Mesendoderm (in vitro differentiated cells): Measurements from ENCODE around the gene AGO1.

Experiments used
- DNase-seq: peaks from one replicate; pipeline ENCODE4 v3.0.0; 2013
- H2AK5ac ChIP-seq: 2 replicates; pipeline ENCODE4 v1.6.1; 2013; ENCODE audit warnings: low read length, inconsistent platforms
- H2BK120ac ChIP-seq: 2 replicates; pipeline ENCODE4 v1.6.1; 2013; ENCODE audit warnings: low read depth, mild to moderate bottlenecking, low read length, moderate library complexity, mixed read lengths
- H2BK15ac ChIP-seq: replicated peaks from 2 replicates; pipeline ENCODE4 v1.6.1; 2013; ENCODE audit warnings: low read depth, mild to moderate bottlenecking, moderate library complexity
- H2BK5ac ChIP-seq: 2 replicates; pipeline ENCODE4 v1.6.1; 2013; ENCODE audit warnings: low read length, inconsistent platforms
- H3K18ac ChIP-seq: 2 replicates; pipeline ENCODE4 v1.6.1; 2013; ENCODE audit warnings: mild to moderate bottlenecking, low read length, mixed read lengths
- H3K23ac ChIP-seq: one replicate; pipeline ENCODE4 v1.6.1; 2013; ENCODE audit warnings: low read length
- H3K27ac ChIP-seq: 2 replicates; pipeline ENCODE4 v1.5.1; 2013; ENCODE audit warnings: low read depth, mild to moderate bottlenecking, inconsistent platforms, low read length, moderate library complexity
- H3K27me3 ChIP-seq: 2 replicates; pipeline ENCODE4 v1.6.1; 2013; ENCODE audit warnings: low read length, control low read depth, mild to moderate bottlenecking, inconsistent platforms; ENCODE audit not compliant: insufficient read depth, poor library complexity
- H3K36me3 ChIP-seq: 2 replicates; pipeline ENCODE4 v1.6.1; 2013; ENCODE audit warnings: low read length, inconsistent platforms; ENCODE audit not compliant: control insufficient read depth, insufficient read depth
- H3K4ac ChIP-seq: one replicate; pipeline ENCODE4 v1.6.1; 2013; ENCODE audit warnings: low read depth, mild to moderate bottlenecking, low read length, moderate library complexity
- H3K4me1 ChIP-seq: 2 replicates; pipeline ENCODE4 v1.6.1; 2013; ENCODE audit warnings: low read depth, low read length, inconsistent platforms; ENCODE audit not compliant: control insufficient read depth
- H3K4me2 ChIP-seq: 2 replicates; pipeline ENCODE4 v1.6.1; 2013; ENCODE audit warnings: low read length
- H3K4me3 ChIP-seq: 2 replicates; pipeline ENCODE4 v1.5.1; 2013; ENCODE audit warnings: mild to moderate bottlenecking, low read length
- H3K56ac ChIP-seq: one replicate; pipeline ENCODE4 v1.6.1; 2013; ENCODE audit warnings: low read length
- H3K79me1 ChIP-seq: 2 replicates; pipeline ENCODE4 v1.6.1; 2013; ENCODE audit warnings: low read length, inconsistent platforms
- H3K79me2 ChIP-seq: 2 replicates; pipeline ENCODE4 v1.6.1; 2013; ENCODE audit warnings: mild to moderate bottlenecking, low read length; ENCODE audit not compliant: control insufficient read depth, insufficient read depth
- H3K9ac ChIP-seq: 2 replicates; pipeline ENCODE4 v1.6.1; 2013; ENCODE audit warnings: low read length, inconsistent platforms
- H4K5ac ChIP-seq: one replicate; pipeline ENCODE4 v1.6.1; 2013; ENCODE audit warnings: low read length
- H4K8ac ChIP-seq: one replicate; pipeline ENCODE4 v1.6.1; 2013; ENCODE audit warnings: low read depth, mild to moderate bottlenecking, control low read depth, low read length, moderate library complexity
- WGBS: extraction: QIAGEN DNeasy Blood & Tissue Kit; methylation state at CpG from one replicate; pipeline ENCODE4 v1.1.7; 2013; ENCODE audit warnings: low lambda C conversion rate, missing lambda C conversion rate; ENCODE audit not compliant: insufficient coverage; ENCODE audit errors: extremely low coverage; 5-methylcytosine and 5-hydroxymethylcytosine counted together

Gene AGO1

DNA sequence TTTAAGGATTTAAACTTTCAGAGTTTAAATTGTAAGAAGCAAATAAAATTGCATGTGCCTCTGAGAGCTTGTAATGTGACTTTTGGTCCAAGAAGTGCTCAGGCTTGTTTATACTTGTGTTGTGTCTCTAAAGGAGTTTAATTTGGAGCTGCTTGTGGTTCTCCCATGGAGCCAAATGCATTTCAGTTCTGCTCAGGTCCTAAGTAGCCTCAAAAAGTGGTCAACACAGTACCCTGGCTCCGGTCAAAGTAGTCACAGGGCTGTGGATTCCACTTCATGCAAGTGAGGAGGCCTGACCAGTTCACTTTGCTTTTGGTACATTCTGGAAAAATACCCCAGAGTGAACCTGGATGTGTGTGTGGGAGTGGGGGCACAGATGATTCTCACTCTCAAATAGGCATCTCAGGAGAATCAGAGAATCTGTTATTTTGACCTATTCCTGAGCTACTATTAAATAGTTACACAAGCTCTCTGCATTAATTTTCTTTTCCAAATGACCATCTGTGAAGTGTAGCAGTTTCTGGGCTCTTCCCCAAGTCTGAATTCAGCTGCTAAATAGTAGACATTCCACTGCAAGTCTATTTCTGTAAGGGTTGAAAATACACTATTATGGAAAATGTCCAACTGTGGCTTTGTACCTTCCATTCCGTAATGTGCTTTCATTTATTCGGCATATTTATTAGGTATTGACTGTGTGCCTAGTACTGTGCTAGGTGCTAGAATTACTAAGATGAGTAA lies 31.7 kb upstream of the AGO1 start:
- Histone ChIP-seq H3K23ac (no peak overlapping the region), H2BK15ac (no peak overlapping the region), H3K27me3 (no peaks in the 10 kb centered on the region), H3K9ac (no peak overlapping the region), H3K79me1 (no peaks in the 10 kb centered on the region), H2BK120ac (no peak overlapping the region), H3K4me1 (no peaks in the 10 kb centered on the region), H3K4ac (no peak overlapping the region), H4K8ac (no peak overlapping the region), H3K18ac (no peak overlapping the region), H3K27ac (no peak overlapping the region), H2AK5ac (no peak overlapping the region), H3K56ac (no peak overlapping the region), H4K5ac (no peak overlapping the region), H3K4me3 (no peak overlapping the region), H3K36me3 (no peaks in the 10 kb centered on the region), H3K79me2 (no peaks in the 10 kb centered on the region), H2BK5ac (no peak overlapping the region), H3K4me2 (no peak overlapping the region)
- DNase-seq = no peak
- WGBS = no CpG with 5 or more reads among the region's 3 CpGs

GRCh38 chr1:35852241-35852640 lies 30.8 kb upstream of the AGO1 start:
- DNase-seq = no peak
- Histone ChIP-seq H3K56ac (no peak overlapping the region), H2BK5ac (no peak overlapping the region), H3K27ac (no peak overlapping the region), H3K4me3 (no peak overlapping the region), H4K5ac (no peak overlapping the region), H3K4me2 (no peak overlapping the region), H2BK15ac (no peak overlapping the region), H3K4me1 (no peaks in the 10 kb centered on the region), H2AK5ac (no peak overlapping the region), H2BK120ac (no peak overlapping the region), H3K36me3 (no peaks in the 10 kb centered on the region), H3K23ac (no peak overlapping the region), H4K8ac (no peak overlapping the region), H3K27me3 (no peaks in the 10 kb centered on the region), H3K4ac (no peak overlapping the region), H3K9ac (no peak overlapping the region), H3K79me1 (no peaks in the 10 kb centered on the region), H3K79me2 (no peaks in the 10 kb centered on the region), H3K18ac (no peak overlapping the region)
- WGBS = no CpG with 5 or more reads among the region's 2 CpGs

DNA sequence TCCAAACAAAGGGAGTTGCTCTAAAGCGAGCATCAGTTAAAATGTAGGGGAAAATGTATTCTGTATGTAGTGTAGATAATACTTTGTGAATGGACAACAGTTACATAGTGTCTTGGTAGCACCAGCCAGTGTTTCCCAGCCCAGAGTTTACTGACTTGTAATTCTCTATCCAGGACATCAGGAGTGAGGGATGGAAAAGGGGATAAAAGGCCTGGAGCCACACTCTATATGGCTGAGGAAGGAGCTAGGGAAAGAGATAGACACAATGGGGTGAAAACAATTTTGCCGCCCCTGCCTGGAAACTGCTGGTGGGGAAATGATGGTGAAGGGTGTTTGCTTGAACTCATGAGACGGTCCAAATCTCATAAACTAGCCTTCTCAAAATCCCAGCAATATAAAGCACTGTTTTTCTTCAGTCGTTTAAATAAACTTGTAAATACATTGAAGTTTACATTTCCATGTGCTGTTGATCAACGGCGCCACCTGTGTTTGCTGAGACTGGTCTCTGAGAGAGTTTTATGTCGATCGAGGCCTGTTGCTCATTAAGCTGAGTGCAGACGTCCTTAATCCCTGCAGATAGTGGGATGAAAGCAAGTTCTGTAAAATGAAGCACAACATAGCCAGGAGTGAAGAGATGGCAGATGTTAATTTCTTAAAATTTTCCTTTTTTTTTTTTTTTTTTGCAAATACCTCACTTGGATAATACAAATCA lies 27.9 kb upstream of the AGO1 start:
- H4K8ac ChIP-seq = no peak overlapping the region
- no peak overlapping the region for H3K4me2 ChIP-seq
- WGBS = no CpG with 5 or more reads among the region's 9 CpGs
- H2BK5ac ChIP-seq = no peak overlapping the region
- H2AK5ac ChIP-seq = no peak overlapping the region
- no peak overlapping the region for H3K4ac ChIP-seq
- H3K4me3 ChIP-seq = no peak overlapping the region
- H4K5ac ChIP-seq = no peak overlapping the region
- H3K27me3 ChIP-seq = no peaks in the 10 kb centered on the region
- H3K18ac ChIP-seq = no peak overlapping the region
- H3K56ac ChIP-seq = no peak overlapping the region
- no peak overlapping the region for H2BK120ac ChIP-seq
- H3K27ac ChIP-seq = no peak overlapping the region
- H3K79me2 ChIP-seq = no peaks in the 10 kb centered on the region
- no peak overlapping the region for H3K23ac ChIP-seq
- H3K36me3 ChIP-seq = no peaks in the 10 kb centered on the region
- no peaks in the 10 kb centered on the region for H3K4me1 ChIP-seq
- H2BK15ac ChIP-seq = no peak overlapping the region
- peak; percentile 22 for DNase-seq
- H3K9ac ChIP-seq = no peak overlapping the region
- H3K79me1 ChIP-seq = no peaks in the 10 kb centered on the region

DNA sequence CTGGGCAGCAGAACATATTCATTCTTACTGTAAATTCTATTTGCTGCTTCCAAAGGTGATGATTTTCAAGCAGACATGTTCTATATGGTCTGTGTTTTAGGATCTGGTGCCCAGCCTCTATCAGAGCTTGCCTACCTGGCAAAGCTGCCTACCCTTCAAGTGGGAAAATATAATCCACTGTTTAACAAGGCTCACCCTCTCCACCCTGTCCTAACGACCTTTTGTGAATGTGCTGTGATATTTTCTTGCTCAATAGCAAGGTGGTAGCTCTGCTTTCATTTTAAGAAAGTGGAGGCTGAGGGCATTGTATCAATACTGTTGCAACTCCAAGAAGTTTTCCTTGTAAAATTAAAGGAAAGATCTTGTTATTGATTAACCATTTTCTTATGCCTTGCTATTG lies 26.0 kb upstream of the AGO1 start:
- H3K4me1 ChIP-seq = no peaks in the 10 kb centered on the region
- no peak overlapping the region for H3K4me3 ChIP-seq
- H2BK15ac ChIP-seq = no peak overlapping the region
- no peak overlapping the region for H2AK5ac ChIP-seq
- H4K5ac ChIP-seq = no peak overlapping the region
- no CpG with 5 or more reads among the region's 1 CpG for WGBS
- H3K18ac ChIP-seq = no peak overlapping the region
- DNase-seq = no peak
- H2BK5ac ChIP-seq = no peak overlapping the region
- no peak overlapping the region for H3K23ac ChIP-seq
- no peak overlapping the region for H3K9ac ChIP-seq
- H3K27me3 ChIP-seq = no peaks in the 10 kb centered on the region
- no peak overlapping the region for H4K8ac ChIP-seq
- no peaks in the 10 kb centered on the region for H3K79me2 ChIP-seq
- H3K4ac ChIP-seq = no peak overlapping the region
- H3K56ac ChIP-seq = no peak overlapping the region
- H3K79me1 ChIP-seq = no peaks in the 10 kb centered on the region
- no peak overlapping the region for H3K27ac ChIP-seq
- no peak overlapping the region for H2BK120ac ChIP-seq
- H3K36me3 ChIP-seq = no peaks in the 10 kb centered on the region
- no peak overlapping the region for H3K4me2 ChIP-seq

DNA sequence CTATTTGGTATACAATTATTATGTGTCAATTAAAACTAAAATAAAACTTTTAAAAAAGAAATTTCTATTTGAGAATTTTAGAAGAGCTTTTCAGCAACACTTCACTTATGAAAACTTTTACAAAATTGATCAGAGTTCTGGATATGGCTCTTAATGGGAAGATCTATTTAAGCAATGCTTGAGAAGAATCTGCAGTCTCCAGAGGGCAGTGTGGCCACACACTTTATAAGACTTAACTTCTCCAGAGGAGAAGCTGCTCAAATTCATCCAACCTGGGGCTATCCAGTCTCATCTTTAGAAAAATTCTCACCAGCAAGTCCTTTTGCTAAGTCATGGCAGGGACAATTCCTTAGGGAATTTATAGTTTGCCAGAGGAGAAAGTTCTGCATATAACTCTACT lies 25.2 kb upstream of the AGO1 start:
- Histone ChIP-seq H4K8ac (no peak overlapping the region), H3K23ac (no peak overlapping the region), H2BK120ac (no peak overlapping the region), H2BK5ac (no peak overlapping the region), H3K4me3 (no peak overlapping the region), H3K79me1 (no peaks in the 10 kb centered on the region), H4K5ac (no peak overlapping the region), H3K27ac (no peak overlapping the region), H3K4ac (no peak overlapping the region), H3K4me1 (no peaks in the 10 kb centered on the region), H3K79me2 (no peaks in the 10 kb centered on the region), H3K9ac (no peak overlapping the region), H3K18ac (no peak overlapping the region), H3K4me2 (no peak overlapping the region), H3K36me3 (no peaks in the 10 kb centered on the region), H3K27me3 (no peaks in the 10 kb centered on the region), H3K56ac (no peak overlapping the region), H2BK15ac (no peak overlapping the region), H2AK5ac (no peak overlapping the region)
- peak; percentile 47 for DNase-seq

DNA sequence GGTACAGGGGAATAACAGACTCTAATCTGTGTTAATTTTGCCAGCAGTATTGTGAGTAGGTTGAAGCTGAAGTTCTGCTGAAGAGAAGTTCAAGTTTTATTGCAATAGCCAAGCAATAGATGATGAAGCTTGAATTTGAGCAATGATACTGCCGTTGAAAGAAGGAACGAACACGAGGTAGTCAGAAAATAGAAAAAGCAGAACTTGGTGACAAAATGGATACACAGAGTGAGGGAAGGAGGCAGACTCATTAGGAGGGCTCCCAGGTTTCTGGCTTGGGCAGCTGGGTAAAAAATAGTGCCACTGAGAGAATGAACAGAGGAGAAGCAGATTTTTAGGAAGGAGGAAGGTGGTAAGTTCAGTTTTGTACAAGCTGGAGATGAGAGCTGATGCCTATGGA lies 22.3 kb upstream of the AGO1 start:
- H2BK15ac ChIP-seq = no peak overlapping the region
- no peak overlapping the region for H3K4me3 ChIP-seq
- H2BK120ac ChIP-seq = no peak overlapping the region
- no peak for DNase-seq
- H3K27ac ChIP-seq = no peak overlapping the region
- H2AK5ac ChIP-seq = no peak overlapping the region
- H3K79me1 ChIP-seq = no peaks in the 10 kb centered on the region
- H3K79me2 ChIP-seq = no peaks in the 10 kb centered on the region
- H3K27me3 ChIP-seq = no peaks in the 10 kb centered on the region
- H4K8ac ChIP-seq = no peak overlapping the region
- WGBS = no CpG with 5 or more reads among the region's 3 CpGs
- H3K18ac ChIP-seq = no peak overlapping the region
- H4K5ac ChIP-seq = no peak overlapping the region
- no peak overlapping the region for H3K4me2 ChIP-seq
- no peak overlapping the region for H3K4ac ChIP-seq
- no peak overlapping the region for H3K56ac ChIP-seq
- no peaks in the 10 kb centered on the region for H3K4me1 ChIP-seq
- H3K36me3 ChIP-seq = no peaks in the 10 kb centered on the region
- no peak overlapping the region for H3K23ac ChIP-seq
- H2BK5ac ChIP-seq = no peak overlapping the region
- no peak overlapping the region for H3K9ac ChIP-seq
